ENCODE measurements around the gene SPOCD1.

Gene SPOCD1

GRCh38 chr1:31752258-31752657 is 63.6 kb downstream of the SPOCD1 start:
- no peak for DNase-seq (ENCODE audit: extremely low read depth, insufficient read length)
- TF ChIP-seq CTCF (IDR thresholded peaks at IDR 0.05; ENCODE audit: insufficient read depth, low read length, poor library complexity, severe bottlenecking): no peak
- H3K27me3 ChIP-seq (replicated peaks; ENCODE audit: control insufficient read depth, insufficient read depth, low read length): no peaks in the 10 kb centered on the region
- H3K4me3 ChIP-seq (replicated peaks; ENCODE audit: low read depth, low read length): no peak overlapping the region
- no peaks in the 10 kb centered on the region for H3K36me3 ChIP-seq (ENCODE audit: control insufficient read depth, insufficient read depth, low read length)

GRCh38 chr1:31751822-31752241 is 64.0 kb downstream of the SPOCD1 start:
- no peak for DNase-seq (ENCODE audit: extremely low read depth, insufficient read length)

GRCh38 chr1:31750858-31751510 is 64.8 kb downstream of the SPOCD1 start:
- H3K4me3 ChIP-seq (replicated peaks; ENCODE audit: low read depth, low read length): no peak overlapping the region
- DNase-seq (ENCODE audit: extremely low read depth, insufficient read length): no peak
- no peaks in the 10 kb centered on the region for H3K27me3 ChIP-seq (replicated peaks; ENCODE audit: control insufficient read depth, insufficient read depth, low read length)
- H3K36me3 ChIP-seq (ENCODE audit: control insufficient read depth, insufficient read depth, low read length): no peaks in the 10 kb centered on the region
- TF ChIP-seq CTCF (IDR thresholded peaks at IDR 0.05; ENCODE audit: insufficient read depth, low read length, poor library complexity, severe bottlenecking): no peak

More at GRCh38 chr1:31751822-31752241, 64.0 kb downstream of the SPOCD1 start:
- no peaks in the 10 kb centered on the region for H3K36me3 ChIP-seq (ENCODE audit: control insufficient read depth, insufficient read depth, low read length)
- H3K4me3 ChIP-seq (replicated peaks; ENCODE audit: low read depth, low read length): no peak overlapping the region
- H3K27me3 ChIP-seq (replicated peaks; ENCODE audit: control insufficient read depth, insufficient read depth, low read length): no peaks in the 10 kb centered on the region
- TF ChIP-seq CTCF (IDR thresholded peaks at IDR 0.05; ENCODE audit: insufficient read depth, low read length, poor library complexity, severe bottlenecking): no peak

GRCh38 chr1:31749785-31750735 is 65.8 kb downstream of the SPOCD1 start:
- TF ChIP-seq CTCF (IDR thresholded peaks at IDR 0.05; ENCODE audit: insufficient read depth, low read length, poor library complexity, severe bottlenecking): no peak
- Histone ChIP-seq H3K27me3 (replicated peaks; ENCODE audit: control insufficient read depth, insufficient read depth, low read length) (no peaks in the 10 kb centered on the region), H3K36me3 (ENCODE audit: control insufficient read depth, insufficient read depth, low read length) (no peaks in the 10 kb centered on the region), H3K4me3 (replicated peaks; ENCODE audit: low read depth, low read length) (no peak overlapping the region)
- DNase-seq (ENCODE audit: extremely low read depth, insufficient read length): no peak

- Histone ChIP-seq H3K4me3 (replicated peaks; ENCODE audit: low read depth, low read length) (no peak overlapping the region), H3K27me3 (replicated peaks; ENCODE audit: control insufficient read depth, insufficient read depth, low read length) (no peaks in the 10 kb centered on the region), H3K36me3 (ENCODE audit: control insufficient read depth, insufficient read depth, low read length) (no peaks in the 10 kb centered on the region)
- TF ChIP-seq CTCF (IDR thresholded peaks at IDR 0.05; ENCODE audit: insufficient read depth, low read length, poor library complexity, severe bottlenecking): no peak
- DNase-seq (ENCODE audit: extremely low read depth, insufficient read length): no peak
Observed at GRCh38 chr1:31748365-31748764, 67.5 kb downstream of the SPOCD1 start.

Data from GM06990 (cell line).